K562 (cell line): ENCODE results near the gene AQP9. TPM values are rescaled to one million over a fixed set of nuclear protein-coding genes. Genes with fewer than 3 reads are reported as not detected.

Source experiments
- BCOR ChIP-seq: fragments of 450-650 bp; IDR thresholded peaks from 2 replicates; pipeline ENCODE4 v1.6.1; 2016
- CEBPB ChIP-seq: fragments of 450-650 bp; IDR thresholded peaks from 2 replicates; pipeline ENCODE4 v1.6.1; 2016; ENCODE audit warnings: missing genetic modification characterization, missing compliant biosample characterization
- HDAC2 ChIP-seq: fragments of 450-650 bp; IDR thresholded peaks from 2 replicates; pipeline ENCODE4 v1.6.1; 2016; ENCODE audit warnings: mild to moderate bottlenecking
- HDAC3 ChIP-seq: fragments of 450-650 bp; IDR thresholded peaks from 2 replicates; pipeline ENCODE4 v1.6.1; 2018; ENCODE audit warnings: borderline replicate concordance, mild to moderate bottlenecking, moderate library complexity; ENCODE audit not compliant: partially characterized antibody
- JUN ChIP-seq, 2 experiments: sonication (generic) in 1 of 2; formaldehyde crosslinking in 1 of 2; IDR thresholded peaks; 2 replicates each; pipeline versions ENCODE4 v1.6.1 to v1.8.0; 2012 to 2022; ENCODE audit warnings: borderline replicate concordance in 2 of 2, mild to moderate bottlenecking in 2 of 2, improper control_type of control experiment in 1 of 2, low read depth in 1 of 2, low read length in 1 of 2, missing genetic modification reagents in 1 of 2
- KHSRP ChIP-seq: fragments of 450-650 bp; IDR thresholded peaks from 2 replicates; pipeline ENCODE4 v1.6.1; 2017
- MAFK ChIP-seq: IDR thresholded peaks from 2 replicates; pipeline ENCODE4 v1.6.1; 2011; ENCODE audit warnings: low read length, improper control_type of control experiment
- NR1H2 ChIP-seq: sonication (generic); formaldehyde crosslinking; IDR thresholded peaks from 2 replicates; pipeline ENCODE4 v1.4.0; 2020; ENCODE audit warnings: mild to moderate bottlenecking, missing genetic modification reagents
- OTX1 ChIP-seq: fragments of 450-650 bp; formaldehyde crosslinking; IDR thresholded peaks from 2 replicates; pipeline ENCODE4 v1.4.0; 2022; ENCODE audit warnings: mild to moderate bottlenecking
- PCBP2 ChIP-seq: fragments of 200-400 bp; formaldehyde crosslinking; IDR thresholded peaks from 2 replicates; pipeline ENCODE4 v1.6.1; 2018; ENCODE audit warnings: low read length, low read depth, mild to moderate bottlenecking, moderate library complexity; ENCODE audit not compliant: poor library complexity, severe bottlenecking
- PHTF2 ChIP-seq: fragments of 250-450 bp; sonication (Bioruptor Pico); IDR thresholded peaks from 2 replicates; pipeline ENCODE4 v1.5.0; 2021; ENCODE audit warnings: mild to moderate bottlenecking
- POLR3G ChIP-seq: IDR thresholded peaks from 2 replicates; pipeline ENCODE4 v1.6.1; 2011; ENCODE audit not compliant: insufficient read length, insufficient replicate concordance; ENCODE audit errors: extremely low read depth
- TCFL5 ChIP-seq: fragments of 250-450 bp; sonication (Bioruptor Pico); conservative IDR thresholded peaks from 2 replicates; pipeline ENCODE4 v1.6.1; 2021; ENCODE audit warnings: mild to moderate bottlenecking, moderate library complexity, matching md5 sums
- TRIM28 ChIP-seq: fragments of 450-650 bp; IDR thresholded peaks from 2 replicates; pipeline ENCODE4 v1.6.1; 2017
- YBX1 ChIP-seq: fragments of 450-650 bp; IDR thresholded peaks from 2 replicates; pipeline ENCODE4 v1.7.1; 2016; ENCODE audit warnings: mild to moderate bottlenecking
- ZFP36 ChIP-seq: fragments of 150-350 bp; IDR thresholded peaks from 2 replicates; pipeline ENCODE4 v1.6.1; 2018; ENCODE audit warnings: low read length, low read depth; ENCODE audit not compliant: partially characterized antibody
- ZNF134 ChIP-seq: fragments of 250-450 bp; sonication (Bioruptor Pico); conservative IDR thresholded peaks from 2 replicates; pipeline ENCODE4 v1.4.0; 2020
- ZNF583 ChIP-seq: fragments of 250-450 bp; sonication (Bioruptor Pico); IDR thresholded peaks from 2 replicates; pipeline ENCODE4 v1.4.0; 2020
- ZNF778 ChIP-seq: fragments of 450-650 bp; formaldehyde crosslinking; IDR thresholded peaks from 2 replicates; pipeline ENCODE4 v1.4.0; 2020; ENCODE audit warnings: mild to moderate bottlenecking, moderate library complexity
- polyA plus RNA-seq, 8 experiments: library from polyadenylated mRNA; depleted of rRNA in 4 of 8; stranded (reverse) in 5 of 8; unstranded in 3 of 8; fragments of >200 nt; fragmentation: Nextera tagmentation in 2 of 8; fragmentation: Illumina TruSeq in 1 of 8; extraction: Ambion mirVana in 2 of 8; extraction: Trizol in 1 of 8; gene quantifications; 2 replicates each; pipeline versions ENCODE4 v1.2.1 to v1.2.3, GENCODE V29; 2011 to 2014; ENCODE audit warnings: inconsistent platforms in 1 of 8, missing spikeins in 1 of 8
- total RNA-seq, 7 experiments: library from RNA; depleted of rRNA in 6 of 7; stranded (reverse); fragments of >200 nt in 6 of 7; fragmentation: Illumina TruSeq in 2 of 7; extraction: Trizol in 2 of 7; gene quantifications; 2 replicates each; pipeline versions ENCODE4 v1.2.1 to v1.2.3, GENCODE V29; 2011 to 2021; ENCODE audit warnings: low replicate concordance in 1 of 7
- TF ChIP-seq, protein P1 (sequence below), 2 experiments: fragments of 450-650 bp; IDR thresholded peaks; 2 replicates each; pipeline ENCODE4 v1.6.1; 2016; ENCODE audit warnings: mild to moderate bottlenecking in 2 of 2, borderline replicate concordance in 1 of 2, low read depth in 1 of 2, moderate library complexity in 1 of 2
- TF ChIP-seq, protein P2 (sequence below): sonication (generic); formaldehyde crosslinking; IDR thresholded peaks from 2 replicates; pipeline ENCODE4 v1.8.0; 2022; ENCODE audit warnings: missing genetic modification reagents, mild to moderate bottlenecking, moderate library complexity, borderline replicate concordance
- TF ChIP-seq, protein P3 (sequence below): fragments of 250-450 bp; sonication (Bioruptor Pico); IDR thresholded peaks from 2 replicates; pipeline ENCODE4 v1.8.0; 2022; ENCODE audit warnings: moderate library complexity, mild to moderate bottlenecking, inconsistent platforms

Gene AQP9
- total and polyA plus RNA-seq, 9 of the 15 experiments (the other 6 are each of a cell fraction or from before 2014, with no cell fraction given), result 0.04 to 0.33 (median 0.07) TPM; not detected in 4

DNA sequence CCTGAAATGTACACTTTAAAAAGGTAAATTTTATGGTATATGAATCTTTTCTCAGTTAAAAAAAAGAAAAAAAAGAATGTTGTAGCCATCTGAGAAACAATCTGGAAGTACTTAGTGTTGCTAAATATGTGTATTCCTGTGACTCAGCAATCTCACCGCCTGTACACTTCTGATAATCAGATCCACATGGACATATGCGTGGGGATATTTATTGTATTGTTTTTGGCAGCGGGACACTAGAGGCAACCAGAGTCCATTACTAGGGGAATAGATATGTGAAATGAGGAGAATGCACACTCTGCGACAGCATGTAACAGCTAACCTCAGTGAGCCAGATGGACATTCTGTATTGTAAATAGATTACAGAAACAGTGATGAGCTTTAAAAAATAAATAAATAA is 65.4 kb downstream of the AQP9 start (continued):
- TF ChIP-seq, protein P1, sequence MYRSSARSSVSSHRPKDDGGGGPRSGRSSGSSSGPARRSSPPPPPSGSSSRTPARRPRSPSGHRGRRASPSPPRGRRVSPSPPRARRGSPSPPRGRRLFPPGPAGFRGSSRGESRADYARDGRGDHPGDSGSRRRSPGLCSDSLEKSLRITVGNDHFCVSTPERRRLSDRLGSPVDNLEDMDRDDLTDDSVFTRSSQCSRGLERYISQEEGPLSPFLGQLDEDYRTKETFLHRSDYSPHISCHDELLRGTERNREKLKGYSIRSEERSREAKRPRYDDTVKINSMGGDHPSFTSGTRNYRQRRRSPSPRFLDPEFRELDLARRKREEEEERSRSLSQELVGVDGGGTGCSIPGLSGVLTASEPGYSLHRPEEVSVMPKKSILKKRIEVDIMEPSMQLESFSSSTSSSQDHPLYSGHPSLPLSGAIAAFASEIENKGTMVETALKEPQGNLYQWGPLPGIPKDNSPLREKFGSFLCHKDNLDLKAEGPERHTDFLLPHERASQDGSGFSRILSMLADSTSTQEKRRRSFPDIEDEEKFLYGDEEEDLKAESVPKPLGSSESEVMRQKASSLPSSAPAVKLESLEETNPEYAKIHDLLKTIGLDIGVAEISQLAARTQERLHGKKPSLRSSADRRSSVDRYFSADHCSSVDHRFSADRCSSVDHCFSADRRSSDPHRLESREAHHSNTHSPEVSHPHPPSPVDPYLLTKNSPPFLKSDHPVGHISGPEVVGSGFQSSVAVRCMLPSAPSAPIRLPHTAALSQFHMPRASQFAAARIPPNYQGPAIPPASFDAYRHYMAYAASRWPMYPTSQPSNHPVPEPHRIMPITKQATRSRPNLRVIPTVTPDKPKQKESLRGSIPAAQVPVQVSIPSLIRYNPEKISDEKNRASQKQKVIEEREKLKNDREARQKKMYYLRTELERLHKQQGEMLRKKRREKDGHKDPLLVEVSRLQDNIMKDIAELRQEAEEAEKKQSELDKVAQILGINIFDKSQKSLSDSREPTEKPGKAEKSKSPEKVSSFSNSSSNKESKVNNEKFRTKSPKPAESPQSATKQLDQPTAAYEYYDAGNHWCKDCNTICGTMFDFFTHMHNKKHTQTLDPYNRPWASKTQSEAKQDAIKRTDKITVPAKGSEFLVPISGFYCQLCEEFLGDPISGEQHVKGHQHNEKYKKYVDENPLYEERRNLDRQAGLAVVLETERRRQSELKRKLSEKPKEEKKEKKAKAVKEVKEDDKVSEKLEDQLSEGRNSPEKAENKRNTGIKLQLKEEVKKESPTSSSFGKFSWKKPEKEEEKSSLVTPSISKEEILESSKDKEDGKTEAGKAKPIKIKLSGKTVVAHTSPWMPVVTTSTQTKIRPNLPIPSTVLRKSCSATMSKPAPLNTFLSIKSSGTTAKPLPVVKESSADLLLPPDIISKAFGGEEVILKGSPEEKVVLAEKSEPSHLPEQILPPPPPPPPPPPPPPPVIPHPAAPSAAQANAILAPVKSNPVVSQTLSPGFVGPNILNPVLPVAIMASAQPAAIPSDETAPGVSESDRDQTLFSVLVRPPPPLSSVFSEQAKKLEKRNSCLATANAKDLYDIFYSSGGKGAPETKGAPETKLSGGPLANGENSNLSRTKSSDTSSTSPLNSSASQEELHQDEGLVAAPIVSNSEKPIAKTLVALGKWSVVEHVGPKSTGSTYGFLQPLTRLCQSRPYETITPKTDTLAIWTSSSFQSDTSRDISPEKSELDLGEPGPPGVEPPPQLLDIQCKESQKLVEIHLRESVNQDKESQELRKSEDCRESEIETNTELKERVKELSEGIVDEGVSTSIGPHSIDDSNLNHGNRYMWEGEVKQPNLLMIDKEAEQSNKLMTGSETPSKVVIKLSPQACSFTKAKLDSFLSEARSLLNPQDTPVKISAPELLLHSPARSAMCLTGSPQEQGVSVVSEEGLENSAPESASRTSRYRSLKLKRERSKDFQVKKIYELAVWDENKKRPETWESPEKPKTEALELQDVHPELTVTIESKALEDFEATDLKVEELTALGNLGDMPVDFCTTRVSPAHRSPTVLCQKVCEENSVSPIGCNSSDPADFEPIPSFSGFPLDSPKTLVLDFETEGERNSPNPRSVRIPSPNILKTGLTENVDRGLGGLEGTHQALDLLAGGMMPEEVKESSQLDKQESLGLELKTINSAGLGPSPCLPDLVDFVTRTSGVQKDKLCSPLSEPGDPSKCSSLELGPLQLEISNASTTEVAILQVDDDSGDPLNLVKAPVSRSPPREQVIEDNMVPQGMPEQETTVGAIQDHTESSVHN (IDR thresholded peaks at IDR 0.05; ENCODE audit: borderline replicate concordance in 1 of 2, low read depth in 1 of 2), result peak in 1 of 2 experiments; percentile 35; a peak in 1 of 4 replicates
- no peak for TF ChIP-seq ZNF134
- TF ChIP-seq ZNF583 (CRISPR knock-in tag), result no peak
- TF ChIP-seq ZNF778 (CRISPR knock-in tag), result no peak
- no peak for TF ChIP-seq PHTF2 (CRISPR knock-in tag)
- peak; percentile 90 for TF ChIP-seq HDAC2
- TF ChIP-seq KHSRP, result no peak
- no peak for TF ChIP-seq ZFP36
- TF ChIP-seq BCOR, result 0 out of 2 replicates have a peak, but pooled peaks have one; percentile 41
- 0 out of 2 replicates have a peak, but pooled peaks have one; percentile 20 for TF ChIP-seq JUN (IDR thresholded peaks at IDR 0.05; ENCODE audit: borderline replicate concordance, low read depth, low read length)
- TF ChIP-seq JUN (CRISPR knock-in tag; IDR thresholded peaks at IDR 0.05; ENCODE audit: borderline replicate concordance), result no peak
- TF ChIP-seq TRIM28, result no peak
- TF ChIP-seq, protein P2, sequence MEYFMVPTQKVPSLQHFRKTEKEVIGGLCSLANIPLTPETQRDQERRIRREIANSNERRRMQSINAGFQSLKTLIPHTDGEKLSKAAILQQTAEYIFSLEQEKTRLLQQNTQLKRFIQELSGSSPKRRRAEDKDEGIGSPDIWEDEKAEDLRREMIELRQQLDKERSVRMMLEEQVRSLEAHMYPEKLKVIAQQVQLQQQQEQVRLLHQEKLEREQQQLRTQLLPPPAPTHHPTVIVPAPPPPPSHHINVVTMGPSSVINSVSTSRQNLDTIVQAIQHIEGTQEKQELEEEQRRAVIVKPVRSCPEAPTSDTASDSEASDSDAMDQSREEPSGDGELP, result no peak; the same call in 1 of the 2 replicates
- TF ChIP-seq TCFL5 (CRISPR knock-in tag), result no peak
- TF ChIP-seq HDAC3, result peak; percentile 87
- TF ChIP-seq PCBP2, result no peak
- TF ChIP-seq, protein P3, sequence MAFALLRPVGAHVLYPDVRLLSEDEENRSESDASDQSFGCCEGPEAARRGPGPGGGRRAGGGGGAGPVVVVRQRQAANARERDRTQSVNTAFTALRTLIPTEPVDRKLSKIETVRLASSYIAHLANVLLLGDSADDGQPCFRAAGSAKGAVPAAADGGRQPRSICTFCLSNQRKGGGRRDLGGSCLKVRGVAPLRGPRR, result no peak
- peak; percentile 89 for TF ChIP-seq MAFK
- no peak for TF ChIP-seq OTX1 (CRISPR knock-in tag)
- TF ChIP-seq CEBPB, result peak; percentile 89
- no peak for TF ChIP-seq NR1H2
- no peak for TF ChIP-seq YBX1
- no peak for TF ChIP-seq POLR3G
